OCI-LY1 (cell line): ENCODE results near the gene FOSB.

Experiments
- CTCF ChIP-seq: fragments of 200-600 bp; sonication (generic), shearing (Covaris generic); IDR thresholded peaks from 2 replicates; pipeline ENCODE4 v1.5.1; 2017; ENCODE audit warnings: mild to moderate bottlenecking, antibody characterized with exemption, low read length, moderate library complexity, mixed read lengths
- EZH2 ChIP-seq: fragments of 200-600 bp; sonication (generic), shearing (Covaris generic); IDR thresholded peaks from 2 replicates; pipeline ENCODE4 v1.8.0; 2017; ENCODE audit warnings: borderline replicate concordance, mixed run types, mild to moderate bottlenecking, antibody characterized with exemption, low read length, moderate library complexity, mixed read lengths

DNA sequence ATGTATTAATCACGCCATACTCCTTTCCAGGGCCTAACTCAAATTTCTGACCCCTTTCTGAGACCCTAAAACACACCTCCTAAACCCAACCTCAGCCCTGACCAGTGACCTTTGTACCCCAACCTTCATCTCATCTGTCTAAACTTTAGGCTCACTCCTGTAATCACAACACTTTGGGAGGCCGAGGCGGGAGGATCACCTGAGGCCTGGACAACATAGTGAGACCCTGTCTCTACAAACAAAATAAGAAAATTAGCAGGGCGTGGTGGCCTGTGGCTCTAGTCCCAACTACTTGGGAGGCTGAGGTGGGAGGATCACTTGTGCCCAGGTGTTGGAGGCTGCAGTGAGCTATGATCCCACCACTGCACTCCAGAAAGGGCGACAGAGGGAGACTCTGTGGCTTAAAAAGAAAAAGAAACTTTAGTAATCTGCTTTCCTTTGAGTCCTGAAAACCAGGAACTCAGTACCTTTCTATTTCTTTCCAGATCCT is 24.4 kb downstream of the FOSB start:
- TF ChIP-seq EZH2: no peak
- TF ChIP-seq CTCF: no peak
